Hepatocyte (in vitro differentiated cells): Measurements from ENCODE around the gene PANK2.

Experiments used
- EZH2 ChIP-seq: fragments of 200-600 bp; sonication (generic); IDR thresholded peaks from 2 replicates; pipeline ENCODE4 v1.6.1; 2016; ENCODE audit warnings: antibody characterized with exemption, mild to moderate bottlenecking, borderline replicate concordance
- TF ChIP-seq, protein P1 (sequence below): fragments of 200-600 bp; sonication (generic); IDR thresholded peaks from 2 replicates; pipeline ENCODE4 v1.5.1; 2016; ENCODE audit warnings: antibody characterized with exemption, mild to moderate bottlenecking; ENCODE audit not compliant: poor library complexity

DNA sequence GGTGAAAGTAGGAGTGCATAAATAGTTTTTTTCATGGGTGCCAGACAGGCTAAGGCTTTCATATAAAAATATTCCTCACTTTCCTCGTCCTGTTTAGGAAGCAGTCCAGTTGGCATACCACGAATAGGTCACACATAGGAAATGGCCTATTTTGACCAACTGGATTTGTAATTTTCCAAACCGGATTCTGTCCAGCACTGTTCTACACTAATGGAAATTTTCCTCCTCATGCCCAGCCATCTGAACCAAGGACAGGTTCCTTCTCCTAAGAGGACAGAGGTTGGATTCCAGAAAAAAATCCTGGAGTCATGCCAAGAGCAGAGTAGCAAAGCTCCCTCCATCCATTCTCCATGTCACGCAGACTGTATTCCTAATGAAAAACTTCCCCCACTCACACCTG lies 43.1 kb downstream of the PANK2 start:
- TF ChIP-seq, protein P1, sequence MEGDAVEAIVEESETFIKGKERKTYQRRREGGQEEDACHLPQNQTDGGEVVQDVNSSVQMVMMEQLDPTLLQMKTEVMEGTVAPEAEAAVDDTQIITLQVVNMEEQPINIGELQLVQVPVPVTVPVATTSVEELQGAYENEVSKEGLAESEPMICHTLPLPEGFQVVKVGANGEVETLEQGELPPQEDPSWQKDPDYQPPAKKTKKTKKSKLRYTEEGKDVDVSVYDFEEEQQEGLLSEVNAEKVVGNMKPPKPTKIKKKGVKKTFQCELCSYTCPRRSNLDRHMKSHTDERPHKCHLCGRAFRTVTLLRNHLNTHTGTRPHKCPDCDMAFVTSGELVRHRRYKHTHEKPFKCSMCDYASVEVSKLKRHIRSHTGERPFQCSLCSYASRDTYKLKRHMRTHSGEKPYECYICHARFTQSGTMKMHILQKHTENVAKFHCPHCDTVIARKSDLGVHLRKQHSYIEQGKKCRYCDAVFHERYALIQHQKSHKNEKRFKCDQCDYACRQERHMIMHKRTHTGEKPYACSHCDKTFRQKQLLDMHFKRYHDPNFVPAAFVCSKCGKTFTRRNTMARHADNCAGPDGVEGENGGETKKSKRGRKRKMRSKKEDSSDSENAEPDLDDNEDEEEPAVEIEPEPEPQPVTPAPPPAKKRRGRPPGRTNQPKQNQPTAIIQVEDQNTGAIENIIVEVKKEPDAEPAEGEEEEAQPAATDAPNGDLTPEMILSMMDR = no peak
- TF ChIP-seq EZH2 = no peak
